Measurements from ENCODE around the gene IGDCC3.

Gene IGDCC3

GRCh38 chr15:65343374-65343981, 34.3 kb downstream of the IGDCC3 start:
- peaks cover 32% of the 10 kb centered on the region for H3K27me3 Mint-ChIP-seq
- H3K27ac Mint-ChIP-seq, result no peak overlapping the region

GRCh38 chr15:65342493-65342892, 35.3 kb downstream of the IGDCC3 start:
- Mint-ChIP-seq H3K27ac (no peak overlapping the region), H3K4me3 (no peak overlapping the region), H3K36me3 (ENCODE audit: low read depth) (no peaks in the 10 kb centered on the region), H3K27me3 (peaks cover 31% of the 10 kb centered on the region), H3K4me1 (ENCODE audit: low read depth) (no peaks in the 10 kb centered on the region), H3K9me3 (no peaks in the 10 kb centered on the region)
- intact Hi-C loops (cut with micrococcal nuclease), result no loop called here

More at GRCh38 chr15:65343374-65343981, 34.3 kb downstream of the IGDCC3 start:
- no peaks in the 10 kb centered on the region for H3K36me3 Mint-ChIP-seq (ENCODE audit: low read depth)
- no peaks in the 10 kb centered on the region for H3K9me3 Mint-ChIP-seq
- H3K4me1 Mint-ChIP-seq (ENCODE audit: low read depth), result no peaks in the 10 kb centered on the region
- H3K4me3 Mint-ChIP-seq, result no peak overlapping the region
- intact Hi-C loops (cut with micrococcal nuclease), result no loop called here

GRCh38 chr15:65339920-65340319, 37.9 kb downstream of the IGDCC3 start:
- Mint-ChIP-seq H3K27ac (no peak overlapping the region), H3K4me3 (no peak overlapping the region), H3K9me3 (no peaks in the 10 kb centered on the region), H3K27me3 (peaks cover 26% of the 10 kb centered on the region), H3K36me3 (ENCODE audit: low read depth) (no peaks in the 10 kb centered on the region), H3K4me1 (ENCODE audit: low read depth) (no peaks in the 10 kb centered on the region)
- intact Hi-C loops (cut with micrococcal nuclease), result no loop called here

- H3K9me3 Mint-ChIP-seq, result no peaks in the 10 kb centered on the region
- intact Hi-C loops (cut with micrococcal nuclease), result no loop called here
- no peaks in the 10 kb centered on the region for H3K4me1 Mint-ChIP-seq (ENCODE audit: low read depth)
- no peak overlapping the region for H3K27ac Mint-ChIP-seq
- H3K4me3 Mint-ChIP-seq, result no peak overlapping the region
- no peaks in the 10 kb centered on the region for H3K36me3 Mint-ChIP-seq (ENCODE audit: low read depth)
- peaks cover 26% of the 10 kb centered on the region for H3K27me3 Mint-ChIP-seq
Measured at GRCh38 chr15:65339416-65339815, 38.4 kb downstream of the IGDCC3 start.

GRCh38 chr15:65338823-65339222, 39.0 kb downstream of the IGDCC3 start:
- Mint-ChIP-seq H3K4me1 (ENCODE audit: low read depth) (no peaks in the 10 kb centered on the region), H3K27me3 (peaks cover 27% of the 10 kb centered on the region), H3K9me3 (no peaks in the 10 kb centered on the region), H3K36me3 (ENCODE audit: low read depth) (no peaks in the 10 kb centered on the region), H3K4me3 (no peak overlapping the region), H3K27ac (no peak overlapping the region)
- intact Hi-C loops (cut with micrococcal nuclease), result no loop called here

GRCh38 chr15:65338366-65338765, 39.4 kb downstream of the IGDCC3 start:
- Mint-ChIP-seq H3K27ac (no peak overlapping the region), H3K4me1 (ENCODE audit: low read depth) (no peaks in the 10 kb centered on the region), H3K36me3 (ENCODE audit: low read depth) (no peaks in the 10 kb centered on the region), H3K9me3 (no peaks in the 10 kb centered on the region), H3K27me3 (peaks cover 23% of the 10 kb centered on the region), H3K4me3 (no peak overlapping the region)
- intact Hi-C loops (cut with micrococcal nuclease), result no loop called here

GRCh38 chr15:65337436-65338070, 40.2 kb downstream of the IGDCC3 start:
- Mint-ChIP-seq H3K9me3 (no peaks in the 10 kb centered on the region), H3K4me1 (ENCODE audit: low read depth) (no peaks in the 10 kb centered on the region), H3K27ac (no peak overlapping the region), H3K36me3 (ENCODE audit: low read depth) (no peaks in the 10 kb centered on the region), H3K27me3 (peaks cover 21% of the 10 kb centered on the region), H3K4me3 (no peak overlapping the region)
- intact Hi-C loops (cut with micrococcal nuclease), result no loop called here

GRCh38 chr15:65336493-65337435, 41.0 kb downstream of the IGDCC3 start:
- Mint-ChIP-seq H3K36me3 (ENCODE audit: low read depth) (no peaks in the 10 kb centered on the region), H3K9me3 (no peaks in the 10 kb centered on the region), H3K27ac (no peak overlapping the region), H3K27me3 (peaks cover 21% of the 10 kb centered on the region), H3K4me1 (ENCODE audit: low read depth) (no peaks in the 10 kb centered on the region), H3K4me3 (no peak overlapping the region)
- intact Hi-C loops (cut with micrococcal nuclease), result no loop called here

GRCh38 chr15:65335278-65336055, 42.3 kb downstream of the IGDCC3 start:
- Mint-ChIP-seq H3K27ac (no peak overlapping the region), H3K27me3 (peaks cover 16% of the 10 kb centered on the region), H3K4me1 (ENCODE audit: low read depth) (no peaks in the 10 kb centered on the region), H3K9me3 (no peaks in the 10 kb centered on the region), H3K4me3 (no peak overlapping the region), H3K36me3 (ENCODE audit: low read depth) (no peaks in the 10 kb centered on the region)
- intact Hi-C loops (cut with micrococcal nuclease), result no loop called here

- no peak overlapping the region for H3K27ac Mint-ChIP-seq
- no peaks in the 10 kb centered on the region for H3K36me3 Mint-ChIP-seq (ENCODE audit: low read depth)
- no peaks in the 10 kb centered on the region for H3K4me1 Mint-ChIP-seq (ENCODE audit: low read depth)
- H3K9me3 Mint-ChIP-seq, result no peaks in the 10 kb centered on the region
- peaks cover 10% of the 10 kb centered on the region for H3K27me3 Mint-ChIP-seq
- intact Hi-C loops (cut with micrococcal nuclease), result no loop called here
- H3K4me3 Mint-ChIP-seq, result no peak overlapping the region
Measured at GRCh38 chr15:65334586-65335231, 43.1 kb downstream of the IGDCC3 start.

GRCh38 chr15:65333856-65334255, 43.9 kb downstream of the IGDCC3 start:
- Mint-ChIP-seq H3K27me3 (peaks cover 9% of the 10 kb centered on the region), H3K9me3 (no peaks in the 10 kb centered on the region), H3K27ac (no peak overlapping the region), H3K4me3 (no peak overlapping the region), H3K4me1 (ENCODE audit: low read depth) (no peaks in the 10 kb centered on the region), H3K36me3 (ENCODE audit: low read depth) (no peaks in the 10 kb centered on the region)
- intact Hi-C loops (cut with micrococcal nuclease), result no loop called here

- Mint-ChIP-seq H3K9me3 (no peaks in the 10 kb centered on the region), H3K4me1 (ENCODE audit: low read depth) (no peaks in the 10 kb centered on the region), H3K36me3 (ENCODE audit: low read depth) (no peaks in the 10 kb centered on the region), H3K4me3 (no peak overlapping the region), H3K27ac (no peak overlapping the region), H3K27me3 (peaks cover 4% of the 10 kb centered on the region)
- intact Hi-C loops (cut with micrococcal nuclease), result no loop called here
Measured at GRCh38 chr15:65333148-65333820, 44.5 kb downstream of the IGDCC3 start.

Measured in dendritic cell treated with granulocyte-macrophage colony-stimulating factor and Interleukin-4, amounts not matched to agents 40 ng/mL and 50 ng/mL, for 4 days (primary cell).